22Rv1 (cell line): ENCODE measurements around the gene SNX18.

Source experiments
- CTCF ChIP-seq: fragments of 450-650 bp; IDR thresholded peaks from 2 replicates; pipeline ENCODE4 v1.5.1; 2017; ENCODE audit warnings: mild to moderate bottlenecking
- ZFX ChIP-seq: fragments of 450-650 bp; IDR thresholded peaks from 2 replicates; pipeline ENCODE4 v1.6.1; 2017; ENCODE audit warnings: antibody characterized with exemption, borderline replicate concordance

- TF ChIP-seq CTCF: no peak
- TF ChIP-seq ZFX: no peak
Measured at GRCh38 chr5:54595721-54596120, 78.2 kb downstream of the SNX18 start.
